GM12873 (cell line): Measurements from ENCODE around the gene WDFY1.

Source experiments
- CTCF ChIP-seq: IDR thresholded peaks from 2 replicates; pipeline ENCODE4 v1.5.1; 2012; ENCODE audit warnings: low read depth, mild to moderate bottlenecking, moderate library complexity, low read length, control low read depth; ENCODE audit not compliant: insufficient read depth; ENCODE audit errors: missing control alignments

The WDFY1 gene

GRCh38 chr2:223914324-223914723 lies 30.8 kb downstream of the WDFY1 start:
- no peak for TF ChIP-seq CTCF

GRCh38 chr2:223909001-223909741 lies 36.0 kb downstream of the WDFY1 start:
- no peak for TF ChIP-seq CTCF

- no peak for TF ChIP-seq CTCF
Observed at GRCh38 chr2:223908304-223908998, 36.7 kb downstream of the WDFY1 start.

- TF ChIP-seq CTCF, result no peak
Observed at GRCh38 chr2:223905996-223906395, 39.1 kb downstream of the WDFY1 start.

- TF ChIP-seq CTCF, result no peak
Observed at GRCh38 chr2:223901854-223902253, 43.3 kb downstream of the WDFY1 start.

GRCh38 chr2:223901311-223901710 lies 43.8 kb downstream of the WDFY1 start:
- no peak for TF ChIP-seq CTCF

- no peak for TF ChIP-seq CTCF
Observed at GRCh38 chr2:223900531-223900930, 44.6 kb downstream of the WDFY1 start.
